GM18951 (cell line): ENCODE data around the gene GGA2.
"Not testable (repeated sequence)": the region's sequence is repeated elsewhere in the genome, so short reads cannot be mapped to it uniquely, and the experiment has no call there.

Source experiments
- POLR2A ChIP-seq: IDR thresholded peaks from 4 replicates; pipeline ENCODE4 v1.6.1; 2011; ENCODE audit warnings: mild to moderate bottlenecking; ENCODE audit not compliant: insufficient read length, insufficient read depth; ENCODE audit errors: extremely low read depth
- in situ Hi-C: fragments of 300-500 bp; cut with MboI; formaldehyde crosslinking; loops from one replicate; pipeline ENCODE4 v1.12.0; 2022; ENCODE audit warnings: low sequenced_read_pairs, mixed read lengths, inconsistent platforms; ENCODE audit not compliant: unreplicated experiment

The GGA2 gene

GRCh38 chr16:23486480-23486879 is 23.8 kb downstream of the GGA2 start:
- in situ Hi-C loops = no loop called here
- no peak for TF ChIP-seq POLR2A

GRCh38 chr16:23485841-23486240 is 24.5 kb downstream of the GGA2 start:
- in situ Hi-C loops = no loop called here
- TF ChIP-seq POLR2A = no peak

- no peak for TF ChIP-seq POLR2A
- in situ Hi-C loops = no loop called here
These were observed 25.1 kb downstream of the GGA2 start for GRCh38 chr16:23485257-23485614.

GRCh38 chr16:23484510-23485256 is 25.6 kb downstream of the GGA2 start:
- in situ Hi-C loops = no loop called here
- TF ChIP-seq POLR2A = no peak

- in situ Hi-C loops = not testable (repeated sequence)
These were observed 26.8 kb downstream of the GGA2 start for GRCh38 chr16:23483492-23483891.

GRCh38 chr16:23482778-23483177 is 27.5 kb downstream of the GGA2 start:
- in situ Hi-C loops = no loop called here
- TF ChIP-seq POLR2A = no peak

- in situ Hi-C loops = no loop called here
- TF ChIP-seq POLR2A = no peak
These were observed 30.0 kb downstream of the GGA2 start for GRCh38 chr16:23480257-23480656.

- in situ Hi-C loops = no loop called here
- TF ChIP-seq POLR2A = no peak
These were observed 31.2 kb downstream of the GGA2 start for GRCh38 chr16:23479138-23479537.

GRCh38 chr16:23478566-23478965 is 31.7 kb downstream of the GGA2 start:
- no peak for TF ChIP-seq POLR2A
- in situ Hi-C loops = no loop called here

- in situ Hi-C loops = no loop called here
- no peak for TF ChIP-seq POLR2A
These were observed 34.0 kb downstream of the GGA2 start for GRCh38 chr16:23476289-23476688.

GRCh38 chr16:23469814-23470213 is 40.5 kb downstream of the GGA2 start:
- no peak for TF ChIP-seq POLR2A
- in situ Hi-C loops = no loop called here

- no peak for TF ChIP-seq POLR2A
- in situ Hi-C loops = no loop called here
These were observed 44.0 kb downstream of the GGA2 start for GRCh38 chr16:23466162-23466885.

GRCh38 chr16:23465179-23465578 is 45.1 kb downstream of the GGA2 start:
- no peak for TF ChIP-seq POLR2A

GRCh38 chr16:23464196-23464595 is 46.1 kb downstream of the GGA2 start:
- no peak for TF ChIP-seq POLR2A

More at GRCh38 chr16:23465179-23465578, 45.1 kb downstream of the GGA2 start:
- in situ Hi-C loops = no loop called here

GRCh38 chr16:23462994-23463393 is 47.3 kb downstream of the GGA2 start:
- in situ Hi-C loops = not testable (repeated sequence)

More at GRCh38 chr16:23464196-23464595, 46.1 kb downstream of the GGA2 start:
- in situ Hi-C loops = no loop called here
